Activated naive CD4-positive, alpha-beta T cell (primary cell): Measurements from ENCODE around the gene LEMD2.
"Not testable (repeated sequence)": the region's sequence is repeated elsewhere in the genome, so short reads cannot be mapped to it uniquely, and the experiment has no call there.

Experiments
- DNase-seq, 4 experiments: peaks; one replicate each; lab custom pipeline; 2025; lab: John Stamatoyannopoulos, UW

The LEMD2 gene

DNA sequence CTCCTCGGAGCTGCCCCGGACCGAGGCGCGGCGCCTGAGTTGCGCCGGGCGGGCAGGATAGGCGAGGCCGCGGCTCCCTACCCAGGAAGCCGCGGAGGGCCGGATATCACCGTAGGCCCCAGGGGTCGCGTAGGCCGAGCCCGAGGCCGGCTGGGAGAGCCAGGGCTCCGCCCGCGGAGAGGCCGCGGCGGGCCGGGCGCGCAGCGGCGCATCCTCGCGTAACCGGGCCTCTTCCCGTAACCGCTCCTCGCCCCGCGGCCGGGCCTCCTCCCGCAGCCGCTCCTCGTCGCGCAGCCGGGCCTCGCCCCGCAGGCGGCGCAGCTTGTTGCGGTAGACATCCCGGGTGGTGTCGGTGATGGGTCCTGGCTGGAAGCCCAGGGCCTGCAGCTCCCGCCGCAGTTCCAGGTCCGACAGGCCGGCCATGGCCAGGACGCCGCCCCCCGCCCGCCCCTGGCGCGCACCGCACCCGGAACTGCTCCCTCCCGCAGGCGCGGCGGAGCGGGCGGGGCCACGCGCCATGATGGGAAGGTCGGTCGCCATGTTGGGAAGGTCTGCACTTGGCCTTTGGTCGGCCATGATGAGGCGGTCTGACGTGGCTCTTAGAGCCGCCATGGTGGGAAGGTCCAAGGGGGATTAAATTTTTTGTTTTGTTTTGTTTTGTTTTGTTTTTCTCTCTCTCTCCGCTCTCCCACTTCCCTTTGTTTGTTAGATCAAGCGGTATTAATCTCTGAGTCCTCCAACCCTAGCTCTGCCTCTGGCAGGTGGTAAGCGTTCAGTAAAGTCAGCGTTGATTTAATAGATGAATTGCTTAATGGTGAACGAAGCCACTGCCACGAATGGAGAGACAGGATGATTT lies at the start of gene LEMD2:
LEMD2 (minus strand) TSS at position 437 of the 856 bp plus-strand sequence; CDS start at position 423, 14 bp downstream.
- DNase-seq, result peak; percentile 71 to 92 (median 82)

GRCh38 chr6:33837971-33838665 lies 49.2 kb upstream of the LEMD2 start:
- DNase-seq, result no peak

GRCh38 chr6:33836806-33837469 lies 48.0 kb upstream of the LEMD2 start:
- no peak for DNase-seq

GRCh38 chr6:33834401-33835392 lies 45.8 kb upstream of the LEMD2 start:
- DNase-seq, result no peak

GRCh38 chr6:33833599-33833998 lies 44.7 kb upstream of the LEMD2 start:
- no peak for DNase-seq

DNA sequence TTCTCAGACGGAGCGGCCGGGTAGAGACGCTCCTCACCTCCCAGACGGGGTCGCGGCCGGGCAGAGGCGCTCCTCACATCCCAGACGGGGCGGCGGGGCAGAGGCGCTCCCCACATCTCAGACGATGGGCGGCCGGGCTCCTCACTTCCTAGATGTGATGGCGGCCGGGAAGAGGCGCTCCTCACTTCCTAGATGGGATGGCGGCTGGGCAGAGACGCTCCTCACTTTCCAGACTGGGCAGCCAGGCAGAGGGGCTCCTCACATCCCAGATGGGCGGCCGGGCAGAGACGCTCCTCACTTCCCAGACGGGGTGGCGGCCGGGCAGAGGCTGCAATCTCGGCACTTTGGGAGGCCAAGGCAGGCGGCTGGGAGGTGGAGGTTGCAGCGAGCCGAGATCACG lies 43.9 kb upstream of the LEMD2 start:
- not testable (repeated sequence) for DNase-seq

DNA sequence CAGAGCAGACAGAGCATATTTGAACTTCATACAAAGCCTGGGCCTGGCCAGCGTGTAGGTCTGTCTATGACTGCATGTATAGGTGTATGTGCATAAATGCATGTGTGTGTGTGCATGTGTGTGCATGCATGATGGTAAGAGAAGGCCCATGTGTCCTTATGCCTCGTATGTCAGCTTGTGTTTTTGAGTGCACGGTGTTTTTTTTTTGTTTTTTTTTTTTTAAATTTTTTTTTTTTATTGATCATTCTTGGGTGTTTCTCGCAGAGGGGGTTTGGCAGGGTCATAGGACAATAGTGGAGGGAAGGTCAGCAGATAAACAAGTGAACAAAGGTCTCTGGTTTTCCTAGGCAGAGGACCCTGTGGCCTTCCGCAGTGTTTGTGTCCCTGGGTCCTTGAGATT lies 42.8 kb upstream of the LEMD2 start:
- DNase-seq, result not testable (repeated sequence)

- DNase-seq, result no peak
Observed at GRCh38 chr6:33830635-33831240, 41.8 kb upstream of the LEMD2 start.

GRCh38 chr6:33828764-33829731 lies 40.1 kb upstream of the LEMD2 start:
- DNase-seq, result no peak

GRCh38 chr6:33828452-33828763 lies 39.5 kb upstream of the LEMD2 start:
- DNase-seq, result no peak

DNA sequence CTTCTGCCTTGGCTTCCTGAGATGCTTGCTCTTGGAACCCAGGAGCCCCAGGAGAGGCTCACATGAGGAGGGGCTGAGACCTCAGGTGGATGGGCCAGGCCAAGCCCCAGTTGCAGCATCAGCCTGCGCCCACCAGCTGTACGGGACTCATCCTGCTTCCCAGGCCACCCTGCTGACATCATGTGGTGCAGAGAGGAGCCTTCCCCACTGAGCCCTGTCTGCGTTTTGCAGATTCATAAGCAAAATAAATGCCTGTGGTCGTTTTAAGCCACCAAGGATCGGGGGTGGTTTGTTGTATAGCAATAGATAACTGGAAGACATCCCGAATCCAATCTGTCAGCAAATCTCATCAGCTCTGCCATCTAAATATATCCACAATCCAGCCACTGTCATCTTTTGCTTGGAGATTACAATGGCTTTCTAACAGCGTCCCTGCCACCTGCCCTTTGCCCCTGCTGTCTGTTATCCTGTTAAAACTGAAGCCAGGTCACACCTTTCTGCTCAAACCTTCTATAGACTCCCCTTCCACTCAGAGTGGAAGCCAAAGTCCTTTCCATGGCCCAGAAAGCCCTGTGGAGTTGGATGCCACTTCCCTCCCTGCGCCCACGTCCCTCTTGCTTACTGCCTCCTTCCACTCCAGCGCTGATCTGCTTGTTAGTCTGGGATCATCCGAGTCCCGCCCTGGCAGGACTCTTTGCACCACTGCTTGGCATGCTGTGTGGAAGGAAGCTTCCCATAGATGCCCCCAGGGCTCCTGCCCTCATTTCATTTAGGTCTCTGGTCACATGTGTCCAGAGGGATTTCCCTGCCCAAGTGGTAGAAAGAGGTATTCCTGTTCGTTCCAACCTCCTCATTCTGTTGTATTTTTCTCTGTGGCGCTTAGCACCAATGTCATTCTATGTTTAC lies 38.9 kb upstream of the LEMD2 start:
- no peak for DNase-seq

DNA sequence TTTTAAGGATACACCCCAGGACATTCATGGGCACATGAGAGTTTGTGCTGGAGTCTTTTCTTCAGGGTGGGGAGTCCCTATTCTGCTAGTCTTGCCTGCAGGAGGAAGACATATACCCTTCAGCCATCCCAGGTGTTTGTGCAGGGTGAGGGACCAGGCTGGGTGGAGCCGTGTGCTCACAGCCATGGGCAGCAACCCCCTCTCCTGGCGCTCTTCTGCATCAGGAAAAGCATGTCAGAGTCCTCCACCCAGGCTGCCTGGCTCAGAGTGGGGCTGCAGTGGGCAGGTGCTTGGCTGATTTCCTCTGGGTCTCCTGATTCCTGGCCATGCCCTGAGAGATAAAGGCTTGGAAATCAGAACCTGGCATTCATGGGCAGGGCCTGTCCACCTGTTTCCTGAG lies 37.6 kb upstream of the LEMD2 start:
- DNase-seq, result no peak

DNA sequence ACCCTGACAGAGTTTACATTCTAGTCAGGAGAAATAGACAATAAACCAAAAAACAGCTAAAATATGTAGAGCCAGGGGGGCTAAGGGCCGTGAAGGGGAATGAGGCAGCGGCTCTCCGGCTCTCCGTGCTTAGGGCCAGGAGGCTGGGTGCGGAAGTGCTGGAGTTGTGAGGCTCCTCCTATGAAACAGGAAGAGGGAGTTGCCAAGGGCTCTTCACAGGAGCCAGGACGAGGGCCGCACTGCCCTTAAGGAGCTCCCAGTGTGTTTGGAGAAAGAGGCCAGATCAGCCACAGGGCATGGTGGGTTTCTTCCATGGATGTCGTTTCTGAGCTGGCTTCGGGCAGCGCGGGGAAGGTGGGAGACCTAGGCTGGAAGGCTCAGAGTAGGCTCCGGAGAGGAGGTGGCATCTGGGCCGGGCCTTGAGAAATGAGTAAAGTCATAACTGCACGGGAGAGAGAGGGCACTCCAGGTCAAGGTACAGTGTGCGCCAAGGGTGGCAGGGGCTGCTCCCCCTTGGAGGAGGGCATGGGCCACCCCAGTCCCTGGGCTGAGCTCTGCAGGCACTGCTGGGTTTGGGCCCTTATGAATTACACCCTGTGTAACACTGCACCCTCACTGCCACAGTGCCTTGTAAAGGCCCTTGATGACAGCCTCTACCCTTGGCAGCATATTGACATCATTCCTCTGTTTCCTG lies 35.7 kb upstream of the LEMD2 start:
- DNase-seq, result no peak

DNA sequence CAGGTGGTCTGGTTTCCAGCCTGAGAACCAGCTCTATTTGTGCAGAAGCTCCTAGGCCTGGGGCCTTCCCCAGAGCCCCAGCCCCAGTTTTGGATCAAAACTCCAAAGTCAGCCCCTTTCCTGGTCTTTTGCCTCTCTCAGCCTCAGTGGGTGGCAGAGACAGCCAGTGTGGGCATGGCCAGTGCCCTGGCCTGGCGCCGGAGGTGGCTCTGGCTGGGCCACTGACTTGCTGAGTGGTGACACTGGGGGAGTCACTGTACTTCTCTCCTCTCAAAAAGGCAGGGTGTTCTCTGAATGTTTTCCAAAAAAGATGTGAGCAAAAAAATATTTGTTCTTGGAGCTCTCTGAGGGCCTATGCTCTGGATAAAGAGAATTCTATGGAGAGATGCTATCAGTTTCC lies 34.9 kb upstream of the LEMD2 start:
- DNase-seq, result no peak

- DNase-seq, result no peak
Observed at GRCh38 chr6:33822575-33823395, 33.9 kb upstream of the LEMD2 start.

GRCh38 chr6:33820784-33821520 lies 32.0 kb upstream of the LEMD2 start:
- no peak for DNase-seq

DNA sequence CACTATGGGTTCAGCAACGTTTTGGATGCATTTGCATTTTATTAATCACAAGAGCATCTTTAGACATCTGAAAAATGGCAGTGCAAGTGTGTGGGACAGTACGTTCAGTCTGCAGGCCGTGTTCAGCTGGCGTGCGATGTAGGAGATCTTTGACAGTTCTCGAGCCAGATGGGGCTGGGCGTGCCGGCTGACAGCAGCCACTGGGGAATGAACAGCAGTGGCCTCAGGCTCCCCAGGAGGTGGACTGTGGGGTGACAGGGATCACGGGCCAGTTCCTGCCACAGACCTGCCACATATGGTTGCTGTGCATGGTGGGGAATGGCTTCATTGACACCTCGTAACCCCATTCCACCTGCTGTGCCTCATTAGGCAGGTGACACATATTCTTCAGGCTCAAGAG lies 31.3 kb upstream of the LEMD2 start:
- DNase-seq, result no peak
